Thyroid gland (tissue), 4 donors: Measurements from ENCODE around the gene F13A1.

Source experiments
- CTCF ChIP-seq, 6 experiments: fragments of 200-600 bp in 3 of 6; fragments of 450-650 bp in 3 of 6; sonication (generic) in 3 of 6; IDR thresholded peaks; one replicate each; pipeline ENCODE4 v1.5.1; 2016 to 2019; ENCODE audit warnings: antibody characterized with exemption in 6 of 6, mild to moderate bottlenecking in 2 of 6, inconsistent platforms in 1 of 6, moderate library complexity in 1 of 6
- POLR2A ChIP-seq, 2 donors: fragments of 450-650 bp; IDR thresholded peaks; one replicate each; pipeline ENCODE4 v1.6.1; 2017; ENCODE audit warnings: antibody characterized with exemption in 2 of 2, mild to moderate bottlenecking in 2 of 2, moderate library complexity in 1 of 2

GRCh38 chr6:6256259-6256658 lies 64.2 kb downstream of the F13A1 start:
- no peak for TF ChIP-seq POLR2A (IDR thresholded peaks at IDR 0.05)
- TF ChIP-seq CTCF (IDR thresholded peaks at IDR 0.05) = no peak
